K562 (cell line): ENCODE measurements around the gene ADAT3. TPM values are rescaled to one million over a fixed set of nuclear protein-coding genes. Genes with fewer than 3 reads are reported as not detected.

ENCODE experiments used
- BCOR ChIP-seq: fragments of 450-650 bp; IDR thresholded peaks from 2 replicates; pipeline ENCODE4 v1.6.1; 2016
- C11orf30 ChIP-seq: fragments of 450-650 bp; IDR thresholded peaks from 2 replicates; pipeline ENCODE4 v1.6.1; 2016; ENCODE audit warnings: low read depth, mild to moderate bottlenecking
- CBX3 ChIP-seq, 2 experiments: IDR thresholded peaks; 1 replicate in 1 of 2; 2 replicates in 1 of 2; pipeline ENCODE4 v1.6.1; 2012; ENCODE audit warnings: inconsistent platforms in 2 of 2, low read length in 2 of 2, borderline replicate concordance in 1 of 2, control low read depth in 1 of 2
- ERF ChIP-seq: fragments of 450-650 bp; formaldehyde crosslinking; IDR thresholded peaks from 2 replicates; pipeline ENCODE4 v1.4.0; 2020; ENCODE audit warnings: mild to moderate bottlenecking, mixed read lengths
- GTF2E2 ChIP-seq: fragments of 200-800 bp; sonication (Bioruptor generic); IDR thresholded peaks from 2 replicates; pipeline ENCODE4 v1.6.1; 2016; ENCODE audit warnings: missing genetic modification characterization, missing compliant biosample characterization
- L3MBTL2 ChIP-seq: fragments of 450-650 bp; IDR thresholded peaks from 2 replicates; pipeline ENCODE4 v1.6.1; 2016; ENCODE audit warnings: mild to moderate bottlenecking, moderate library complexity
- NFE2 ChIP-seq: IDR thresholded peaks from 2 replicates; pipeline ENCODE4 v1.6.1; 2014; ENCODE audit warnings: antibody characterized with exemption, low read depth
- NFIC ChIP-seq: fragments of 450-650 bp; IDR thresholded peaks from 2 replicates; pipeline ENCODE4 v1.6.1; 2017; ENCODE audit warnings: mild to moderate bottlenecking, inconsistent platforms
- PYGO2 ChIP-seq: fragments of 450-650 bp; IDR thresholded peaks from 2 replicates; pipeline ENCODE4 v1.6.1; 2016; ENCODE audit warnings: mild to moderate bottlenecking, missing genetic modification characterization, moderate library complexity, missing compliant biosample characterization
- XRCC5 ChIP-seq: fragments of 200-400 bp; formaldehyde crosslinking; IDR thresholded peaks from 2 replicates; pipeline ENCODE4 v1.6.1; 2017; ENCODE audit warnings: low read depth, mild to moderate bottlenecking, low read length
- ZEB2 ChIP-seq: fragments of 450-650 bp; IDR thresholded peaks from 2 replicates; pipeline ENCODE4 v1.6.1; 2016
- ZKSCAN8 ChIP-seq: fragments of 200-800 bp; sonication (Bioruptor generic); IDR thresholded peaks from 2 replicates; pipeline ENCODE4 v1.6.1; 2016; ENCODE audit warnings: missing genetic modification characterization, missing compliant biosample characterization
- ZNF23 ChIP-seq: fragments of 250-450 bp; sonication (Bioruptor Pico); IDR thresholded peaks from 2 replicates; pipeline ENCODE4 v1.4.0; 2020; ENCODE audit warnings: mild to moderate bottlenecking
- ZNF24 ChIP-seq: fragments of 450-650 bp; IDR thresholded peaks from 2 replicates; pipeline ENCODE4 v1.6.1; 2016
- ZNF347 ChIP-seq: fragments of 450-650 bp; formaldehyde crosslinking; IDR thresholded peaks from 2 replicates; pipeline ENCODE4 v1.4.0; 2020; ENCODE audit warnings: low read depth, mild to moderate bottlenecking, moderate library complexity
- polyA plus RNA-seq, 8 experiments: library from polyadenylated mRNA; depleted of rRNA in 4 of 8; stranded (reverse) in 5 of 8; unstranded in 3 of 8; fragments of >200 nt; fragmentation: Nextera tagmentation in 2 of 8; fragmentation: Illumina TruSeq in 1 of 8; extraction: Ambion mirVana in 2 of 8; extraction: Trizol in 1 of 8; gene quantifications; 2 replicates each; pipeline versions ENCODE4 v1.2.1 to v1.2.3, GENCODE V29; 2011 to 2014; ENCODE audit warnings: inconsistent platforms in 1 of 8, missing spikeins in 1 of 8
- total RNA-seq, 7 experiments: library from RNA; depleted of rRNA in 6 of 7; stranded (reverse); fragments of >200 nt in 6 of 7; fragmentation: Illumina TruSeq in 2 of 7; extraction: Trizol in 2 of 7; gene quantifications; 2 replicates each; pipeline versions ENCODE4 v1.2.1 to v1.2.3, GENCODE V29; 2011 to 2021; ENCODE audit warnings: low replicate concordance in 1 of 7
- TF ChIP-seq, protein P1 (sequence below), 3 experiments: fragments of 200-800 bp in 1 of 3; sonication (Bioruptor generic) in 1 of 3; sonication (generic) in 1 of 3; formaldehyde crosslinking in 1 of 3; IDR thresholded peaks; 2 replicates each; pipeline versions ENCODE4 v1.6.1 to v1.8.0; 2016 to 2022; ENCODE audit warnings: mild to moderate bottlenecking in 2 of 3, missing compliant biosample characterization in 2 of 3, missing genetic modification characterization in 2 of 3, missing genetic modification reagents in 1 of 3
- TF ChIP-seq, protein P2 (sequence below): sonication (generic); formaldehyde crosslinking; IDR thresholded peaks from 2 replicates; pipeline ENCODE4 v1.8.1; 2023; ENCODE audit warnings: mild to moderate bottlenecking, missing genetic modification reagents
- TF ChIP-seq, protein P3 (sequence below): sonication (generic); formaldehyde crosslinking; IDR thresholded peaks from 2 replicates; pipeline ENCODE4 v1.8.1; 2022; ENCODE audit warnings: missing genetic modification reagents
- TF ChIP-seq, protein P4 (sequence below), 2 experiments: fragments of 450-650 bp; IDR thresholded peaks; 2 replicates each; pipeline ENCODE4 v1.6.1; 2016
- TF ChIP-seq, protein P5 (sequence below): sonication (generic); formaldehyde crosslinking; IDR thresholded peaks from 2 replicates; pipeline ENCODE4 v1.9.0; 2022; ENCODE audit warnings: mild to moderate bottlenecking, missing genetic modification reagents
- TF ChIP-seq, protein P6 (sequence below): sonication (generic); formaldehyde crosslinking; IDR thresholded peaks from 2 replicates; pipeline ENCODE4 v1.8.0; 2022; ENCODE audit warnings: missing genetic modification reagents, mild to moderate bottlenecking, moderate library complexity, borderline replicate concordance

The ADAT3 gene
- total and polyA plus RNA-seq, 9 of the 15 experiments (the other 6 are each of a cell fraction or from before 2014, with no cell fraction given) = 0.67 to 15.6 (median 7.8) TPM; not detected in 4

DNA sequence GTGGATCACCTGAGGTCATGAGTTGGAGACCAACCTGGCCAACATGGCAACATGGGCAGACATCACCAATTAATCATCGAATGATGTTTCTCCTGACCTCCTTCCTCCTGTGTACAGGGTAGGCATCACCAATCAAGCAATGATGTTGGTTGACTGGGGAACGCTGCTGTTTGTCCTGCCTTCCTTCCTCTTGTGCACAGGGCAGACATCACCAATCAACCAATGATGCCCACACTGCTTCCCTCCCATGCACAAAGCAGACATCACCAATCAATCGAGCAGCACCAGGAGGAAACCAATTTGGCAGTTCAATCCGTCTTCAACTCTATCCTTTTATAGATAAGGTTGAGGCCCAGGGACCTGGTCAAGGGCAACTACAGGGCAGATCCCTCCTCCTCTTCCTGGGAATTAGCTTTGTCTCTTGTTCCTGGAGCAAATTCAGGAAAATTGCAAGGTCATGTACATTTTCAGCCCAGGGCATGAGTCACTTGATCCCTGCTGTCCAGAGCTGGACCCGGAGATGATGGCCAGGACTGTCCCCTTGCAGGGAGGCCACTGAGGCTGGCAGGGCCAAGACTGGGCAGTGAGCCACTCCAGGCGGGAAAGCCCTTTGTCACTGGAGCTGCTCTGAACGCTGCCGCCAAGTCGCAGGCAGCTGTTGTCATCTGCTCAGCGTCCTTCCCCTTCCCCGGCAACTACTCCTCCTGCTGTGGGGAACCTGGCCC, 30.4 kb downstream of the ADAT3 start (continued):
- TF ChIP-seq, protein P1, sequence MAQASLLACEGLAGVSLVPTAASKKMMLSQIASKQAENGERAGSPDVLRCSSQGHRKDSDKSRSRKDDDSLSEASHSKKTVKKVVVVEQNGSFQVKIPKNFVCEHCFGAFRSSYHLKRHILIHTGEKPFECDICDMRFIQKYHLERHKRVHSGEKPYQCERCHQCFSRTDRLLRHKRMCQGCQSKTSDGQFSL (CRISPR knock-in tag; IDR thresholded peaks at IDR 0.05) = 0 out of 2 replicates have a peak, but pooled peaks have one; percentile 39
- TF ChIP-seq, protein P1 (tag; IDR thresholded peaks at IDR 0.05) = no peak
- TF ChIP-seq ZEB2 (0 out of 2 replicates have a peak, but pooled peaks have one; percentile 32), NFIC (peak; percentile 37; the same call in 1 of the 2 replicates), BCOR (peak; percentile 52; the same call in 1 of the 2 replicates), L3MBTL2 (peak; percentile 66), C11orf30 (peak; percentile 70), PYGO2 (no peak), GTF2E2 (tag) (no peak), ZNF23 (CRISPR knock-in tag) (peak; percentile 100), ZNF347 (no peak), ZNF24 (0 out of 2 replicates have a peak, but pooled peaks have one; percentile 15), ZKSCAN8 (CRISPR knock-in tag) (no peak), NFE2 (0 out of 2 replicates have a peak, but pooled peaks have one; percentile 20), ERF (CRISPR knock-in tag) (no peak), CBX3 (IDR thresholded peaks at IDR 0.05; ENCODE audit: borderline replicate concordance in 1 of 2, low read length in 2 of 2) (peak in 1 of 2 experiments; percentile 99; a peak in 2 of 3 replicates), XRCC5 (peak; percentile 88; the same call in 1 of the 2 replicates)
- TF ChIP-seq, protein P2, sequence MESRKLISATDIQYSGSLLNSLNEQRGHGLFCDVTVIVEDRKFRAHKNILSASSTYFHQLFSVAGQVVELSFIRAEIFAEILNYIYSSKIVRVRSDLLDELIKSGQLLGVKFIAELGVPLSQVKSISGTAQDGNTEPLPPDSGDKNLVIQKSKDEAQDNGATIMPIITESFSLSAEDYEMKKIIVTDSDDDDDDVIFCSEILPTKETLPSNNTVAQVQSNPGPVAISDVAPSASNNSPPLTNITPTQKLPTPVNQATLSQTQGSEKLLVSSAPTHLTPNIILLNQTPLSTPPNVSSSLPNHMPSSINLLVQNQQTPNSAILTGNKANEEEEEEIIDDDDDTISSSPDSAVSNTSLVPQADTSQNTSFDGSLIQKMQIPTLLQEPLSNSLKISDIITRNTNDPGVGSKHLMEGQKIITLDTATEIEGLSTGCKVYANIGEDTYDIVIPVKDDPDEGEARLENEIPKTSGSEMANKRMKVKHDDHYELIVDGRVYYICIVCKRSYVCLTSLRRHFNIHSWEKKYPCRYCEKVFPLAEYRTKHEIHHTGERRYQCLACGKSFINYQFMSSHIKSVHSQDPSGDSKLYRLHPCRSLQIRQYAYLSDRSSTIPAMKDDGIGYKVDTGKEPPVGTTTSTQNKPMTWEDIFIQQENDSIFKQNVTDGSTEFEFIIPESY = peak; percentile 64; the same call in 1 of the 2 replicates
- TF ChIP-seq, protein P3, sequence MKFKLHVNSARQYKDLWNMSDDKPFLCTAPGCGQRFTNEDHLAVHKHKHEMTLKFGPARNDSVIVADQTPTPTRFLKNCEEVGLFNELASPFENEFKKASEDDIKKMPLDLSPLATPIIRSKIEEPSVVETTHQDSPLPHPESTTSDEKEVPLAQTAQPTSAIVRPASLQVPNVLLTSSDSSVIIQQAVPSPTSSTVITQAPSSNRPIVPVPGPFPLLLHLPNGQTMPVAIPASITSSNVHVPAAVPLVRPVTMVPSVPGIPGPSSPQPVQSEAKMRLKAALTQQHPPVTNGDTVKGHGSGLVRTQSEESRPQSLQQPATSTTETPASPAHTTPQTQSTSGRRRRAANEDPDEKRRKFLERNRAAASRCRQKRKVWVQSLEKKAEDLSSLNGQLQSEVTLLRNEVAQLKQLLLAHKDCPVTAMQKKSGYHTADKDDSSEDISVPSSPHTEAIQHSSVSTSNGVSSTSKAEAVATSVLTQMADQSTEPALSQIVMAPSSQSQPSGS (CRISPR knock-in tag) = no peak
- TF ChIP-seq, protein P4, sequence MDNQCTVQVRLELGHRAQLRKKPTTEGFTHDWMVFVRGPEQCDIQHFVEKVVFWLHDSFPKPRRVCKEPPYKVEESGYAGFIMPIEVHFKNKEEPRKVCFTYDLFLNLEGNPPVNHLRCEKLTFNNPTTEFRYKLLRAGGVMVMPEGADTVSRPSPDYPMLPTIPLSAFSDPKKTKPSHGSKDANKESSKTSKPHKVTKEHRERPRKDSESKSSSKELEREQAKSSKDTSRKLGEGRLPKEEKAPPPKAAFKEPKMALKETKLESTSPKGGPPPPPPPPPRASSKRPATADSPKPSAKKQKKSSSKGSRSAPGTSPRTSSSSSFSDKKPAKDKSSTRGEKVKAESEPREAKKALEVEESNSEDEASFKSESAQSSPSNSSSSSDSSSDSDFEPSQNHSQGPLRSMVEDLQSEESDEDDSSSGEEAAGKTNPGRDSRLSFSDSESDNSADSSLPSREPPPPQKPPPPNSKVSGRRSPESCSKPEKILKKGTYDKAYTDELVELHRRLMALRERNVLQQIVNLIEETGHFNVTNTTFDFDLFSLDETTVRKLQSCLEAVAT (IDR thresholded peaks at IDR 0.05) = peak in 1 of 2 experiments; percentile 99; a peak in 2 of 4 replicates
- TF ChIP-seq, protein P5, sequence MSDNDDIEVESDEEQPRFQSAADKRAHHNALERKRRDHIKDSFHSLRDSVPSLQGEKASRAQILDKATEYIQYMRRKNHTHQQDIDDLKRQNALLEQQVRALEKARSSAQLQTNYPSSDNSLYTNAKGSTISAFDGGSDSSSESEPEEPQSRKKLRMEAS = 0 out of 2 replicates have a peak, but pooled peaks have one; percentile 9
- TF ChIP-seq, protein P6, sequence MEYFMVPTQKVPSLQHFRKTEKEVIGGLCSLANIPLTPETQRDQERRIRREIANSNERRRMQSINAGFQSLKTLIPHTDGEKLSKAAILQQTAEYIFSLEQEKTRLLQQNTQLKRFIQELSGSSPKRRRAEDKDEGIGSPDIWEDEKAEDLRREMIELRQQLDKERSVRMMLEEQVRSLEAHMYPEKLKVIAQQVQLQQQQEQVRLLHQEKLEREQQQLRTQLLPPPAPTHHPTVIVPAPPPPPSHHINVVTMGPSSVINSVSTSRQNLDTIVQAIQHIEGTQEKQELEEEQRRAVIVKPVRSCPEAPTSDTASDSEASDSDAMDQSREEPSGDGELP (CRISPR knock-in tag) = peak; percentile 40; the same call in 1 of the 2 replicates
